GM12878 (cell line): ENCODE data around the gene CHCHD1.

Experiments
- BCL11A ChIP-seq: IDR thresholded peaks from 2 replicates; pipeline ENCODE4 v1.6.1; 2011; ENCODE audit warnings: low read depth, low read length
- CTCF ChIP-seq, 3 experiments: IDR thresholded peaks in 2 of 3; conservative IDR thresholded peaks in 1 of 3; 2 replicates each; pipeline ENCODE4 v1.5.1; 2011; ENCODE audit warnings: low read depth in 3 of 3, low read length in 3 of 3, mild to moderate bottlenecking in 3 of 3, control low read depth in 2 of 3, moderate library complexity in 2 of 3, inconsistent platforms in 1 of 3, mixed read lengths in 1 of 3; ENCODE audit not compliant: control insufficient read depth in 2 of 3, insufficient read depth in 1 of 3; ENCODE audit errors: extremely low read depth in 1 of 3
- FOXK2 ChIP-seq: fragments of 450-650 bp; IDR thresholded peaks from 2 replicates; pipeline ENCODE4 v1.6.1; 2017; ENCODE audit warnings: mild to moderate bottlenecking, moderate library complexity
- NR2F1 ChIP-seq: fragments of 450-650 bp; conservative IDR thresholded peaks from 2 replicates; pipeline ENCODE4 v1.6.1; 2017; ENCODE audit warnings: mild to moderate bottlenecking
- POLR2A ChIP-seq: IDR thresholded peaks from 2 replicates; pipeline ENCODE4 v1.6.1; 2011; ENCODE audit warnings: low read depth, mild to moderate bottlenecking, low read length
- TAF1 ChIP-seq: IDR thresholded peaks from 2 replicates; pipeline ENCODE4 v1.6.1; 2011; ENCODE audit warnings: mild to moderate bottlenecking, low read depth, low read length, borderline replicate concordance
- USF2 ChIP-seq: IDR thresholded peaks from 2 replicates; pipeline ENCODE4 v1.6.1; 2011; ENCODE audit warnings: low read depth, low read length, improper control_type of control experiment, borderline replicate concordance
- YY1 ChIP-seq: IDR thresholded peaks from 2 replicates; pipeline ENCODE4 v1.6.1; 2011; ENCODE audit warnings: low read depth, mild to moderate bottlenecking, low read length
- TF ChIP-seq, protein P1 (sequence below): fragments of 450-650 bp; IDR thresholded peaks from 2 replicates; pipeline ENCODE4 v1.6.1; 2017; ENCODE audit warnings: mild to moderate bottlenecking, low read depth, inconsistent platforms; ENCODE audit not compliant: poor library complexity, severe bottlenecking

GRCh38 chr10:73761781-73762180 lies 20.1 kb upstream of the CHCHD1 start:
- TF ChIP-seq NR2F1 (no peak), CTCF (IDR thresholded peaks at IDR 0.05 in 2 of 3, conservative IDR thresholded peaks at IDR 0.05 in 1 of 3; ENCODE audit: control insufficient read depth in 2 of 3, extremely low read depth in 1 of 3, insufficient read depth in 1 of 3, low read depth in 3 of 3, low read length in 3 of 3) (no peak), POLR2A (no peak), USF2 (no peak), TAF1 (no peak), BCL11A (no peak), YY1 (no peak), FOXK2 (no peak)
- TF ChIP-seq, protein P1, sequence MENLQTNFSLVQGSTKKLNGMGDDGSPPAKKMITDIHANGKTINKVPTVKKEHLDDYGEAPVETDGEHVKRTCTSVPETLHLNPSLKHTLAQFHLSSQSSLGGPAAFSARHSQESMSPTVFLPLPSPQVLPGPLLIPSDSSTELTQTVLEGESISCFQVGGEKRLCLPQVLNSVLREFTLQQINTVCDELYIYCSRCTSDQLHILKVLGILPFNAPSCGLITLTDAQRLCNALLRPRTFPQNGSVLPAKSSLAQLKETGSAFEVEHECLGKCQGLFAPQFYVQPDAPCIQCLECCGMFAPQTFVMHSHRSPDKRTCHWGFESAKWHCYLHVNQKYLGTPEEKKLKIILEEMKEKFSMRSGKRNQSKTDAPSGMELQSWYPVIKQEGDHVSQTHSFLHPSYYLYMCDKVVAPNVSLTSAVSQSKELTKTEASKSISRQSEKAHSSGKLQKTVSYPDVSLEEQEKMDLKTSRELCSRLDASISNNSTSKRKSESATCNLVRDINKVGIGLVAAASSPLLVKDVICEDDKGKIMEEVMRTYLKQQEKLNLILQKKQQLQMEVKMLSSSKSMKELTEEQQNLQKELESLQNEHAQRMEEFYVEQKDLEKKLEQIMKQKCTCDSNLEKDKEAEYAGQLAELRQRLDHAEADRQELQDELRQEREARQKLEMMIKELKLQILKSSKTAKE = no peak
